Smooth muscle cell (in vitro differentiated cells): ENCODE results near the gene INPP5D. TPM values are rescaled to one million over a fixed set of nuclear protein-coding genes. Genes with fewer than 3 reads are reported as not detected.

Source experiments
- DNase-seq: peaks from one replicate; lab custom pipeline; 2025; ENCODE audit not compliant: unreplicated experiment; lab: John Stamatoyannopoulos, UW
- H2AFZ ChIP-seq: fragments of 200-600 bp; sonication (generic); 2 replicates; pipeline ENCODE4 v1.6.0; 2016; ENCODE audit warnings: antibody characterized with exemption, low read depth, mild to moderate bottlenecking
- H3F3A ChIP-seq: fragments of 200-600 bp; sonication (generic); 2 replicates; pipeline ENCODE4 v1.6.0; 2017; ENCODE audit warnings: antibody characterized with exemption, low read depth
- H3K27ac ChIP-seq: fragments of 200-600 bp; sonication (generic); 2 replicates; pipeline ENCODE4 v1.5.1; 2016; ENCODE audit warnings: low read depth, mild to moderate bottlenecking
- H3K27me3 ChIP-seq: fragments of 200-600 bp; sonication (generic); 2 replicates; pipeline ENCODE4 v1.6.1; 2016; ENCODE audit warnings: low read depth, mild to moderate bottlenecking
- H3K36me3 ChIP-seq: fragments of 200-600 bp; sonication (generic); 2 replicates; pipeline ENCODE4 v1.5.1; 2016; ENCODE audit warnings: low read depth
- H3K4me1 ChIP-seq: fragments of 200-600 bp; sonication (generic); 2 replicates; pipeline ENCODE4 v1.5.1; 2016; ENCODE audit warnings: low read depth
- H3K4me2 ChIP-seq: fragments of 200-600 bp; sonication (generic); 2 replicates; pipeline ENCODE4 v1.6.0; 2016; ENCODE audit warnings: mild to moderate bottlenecking
- H3K4me3 ChIP-seq: fragments of 200-600 bp; sonication (generic); 2 replicates; pipeline ENCODE4 v1.5.1; 2016; ENCODE audit warnings: mild to moderate bottlenecking
- H3K79me2 ChIP-seq: fragments of 200-600 bp; sonication (generic); 2 replicates; pipeline ENCODE4 v1.6.0; 2016; ENCODE audit warnings: low read depth, mild to moderate bottlenecking
- H3K9ac ChIP-seq: fragments of 200-600 bp; sonication (generic); 2 replicates; pipeline ENCODE4 v1.6.0; 2016; ENCODE audit warnings: low read depth
- H3K9me3 ChIP-seq: fragments of 200-600 bp; sonication (generic); replicated peaks from 2 replicates; pipeline ENCODE4 v1.5.1; 2016; ENCODE audit warnings: low read depth
- H4K20me1 ChIP-seq: fragments of 200-600 bp; sonication (generic); 2 replicates; pipeline ENCODE4 v1.6.0; 2016; ENCODE audit warnings: low read depth
- CTCF ChIP-seq: fragments of 200-600 bp; sonication (generic); IDR thresholded peaks from 2 replicates; pipeline ENCODE4 v1.5.1; 2017; ENCODE audit warnings: borderline replicate concordance, mild to moderate bottlenecking, antibody characterized with exemption; ENCODE audit not compliant: insufficient read depth, poor library complexity, severe bottlenecking
- WGBS: methylation state at CpG from one replicate; pipeline ENCODE4 v1.1.7; 2016; ENCODE audit warnings: low lambda C conversion rate; 5-methylcytosine and 5-hydroxymethylcytosine counted together
- polyA plus RNA-seq: library from polyadenylated mRNA; unstranded; fragments of >200 nt; fragmentation: Nextera tagmentation; extraction: Ambion mirVana; gene quantifications from 2 replicates; pipeline ENCODE4 v1.2.1, GENCODE V29; 2016
- total RNA-seq: library from RNA; depleted of rRNA; stranded (reverse); fragments of >200 nt; gene quantifications from 2 replicates; pipeline ENCODE4 v1.2.3, GENCODE V29; 2014

Gene INPP5D
- total and polyA plus RNA-seq, 2 experiments from 2014 or later, result 5.6 to 17.8 TPM

GRCh38 chr2:233076749-233077148 lies 16.6 kb downstream of the INPP5D start:
- Histone ChIP-seq H3K79me2 (no peaks in the 10 kb centered on the region), H4K20me1 (no peaks in the 10 kb centered on the region), H3K4me3 (no peak overlapping the region), H3K4me1 (no peaks in the 10 kb centered on the region), H3K9ac (no peak overlapping the region), H3K27me3 (no peaks in the 10 kb centered on the region), H3K9me3 (no peaks in the 10 kb centered on the region), H3K36me3 (no peaks in the 10 kb centered on the region), H3K4me2 (no peak overlapping the region), H3K27ac (no peak overlapping the region), H2AFZ (no peak overlapping the region), H3F3A (no peaks in the 10 kb centered on the region)
- TF ChIP-seq CTCF, result no peak
- DNase-seq, result no peak
- 87% methylated on average over 3 of the region's 3 CpGs for WGBS

GRCh38 chr2:233079473-233079877 lies 19.3 kb downstream of the INPP5D start:
- TF ChIP-seq CTCF, result no peak
- DNase-seq, result no peak
- H3K4me3 ChIP-seq, result no peak overlapping the region
- no peak overlapping the region for H3K27ac ChIP-seq
- no peak overlapping the region for H3K4me2 ChIP-seq
- no peak overlapping the region for H3K9ac ChIP-seq
- H3K79me2 ChIP-seq, result no peaks in the 10 kb centered on the region
- 87% methylated on average over 10 of the region's 10 CpGs for WGBS
- H3K36me3 ChIP-seq, result no peaks in the 10 kb centered on the region
- no peak overlapping the region for H2AFZ ChIP-seq
- H3K27me3 ChIP-seq, result no peaks in the 10 kb centered on the region
- H3K4me1 ChIP-seq, result peaks cover 3% of the 10 kb centered on the region
- H4K20me1 ChIP-seq, result no peaks in the 10 kb centered on the region
- no peaks in the 10 kb centered on the region for H3K9me3 ChIP-seq
- H3F3A ChIP-seq, result no peaks in the 10 kb centered on the region

GRCh38 chr2:233079953-233080835 lies 20.1 kb downstream of the INPP5D start:
- no peak overlapping the region for H3K4me3 ChIP-seq
- no peaks in the 10 kb centered on the region for H3K9me3 ChIP-seq
- 94% methylated on average over 20 of the region's 20 CpGs for WGBS
- H3K79me2 ChIP-seq, result no peaks in the 10 kb centered on the region
- no peaks in the 10 kb centered on the region for H3K36me3 ChIP-seq
- no peak overlapping the region for H2AFZ ChIP-seq
- H3K4me1 ChIP-seq, result peaks cover 8% of the 10 kb centered on the region
- TF ChIP-seq CTCF, result no peak
- H3F3A ChIP-seq, result no peaks in the 10 kb centered on the region
- no peaks in the 10 kb centered on the region for H4K20me1 ChIP-seq
- no peak for DNase-seq
- H3K27ac ChIP-seq, result no peak overlapping the region
- H3K9ac ChIP-seq, result no peak overlapping the region
- H3K27me3 ChIP-seq, result no peaks in the 10 kb centered on the region
- no peak overlapping the region for H3K4me2 ChIP-seq

GRCh38 chr2:233080836-233081229 lies 20.7 kb downstream of the INPP5D start:
- no peaks in the 10 kb centered on the region for H3K36me3 ChIP-seq
- no peak for TF ChIP-seq CTCF
- H3K27ac ChIP-seq, result no peak overlapping the region
- DNase-seq, result no peak
- no peak overlapping the region for H2AFZ ChIP-seq
- H3K4me3 ChIP-seq, result no peak overlapping the region
- no peaks in the 10 kb centered on the region for H3F3A ChIP-seq
- no peaks in the 10 kb centered on the region for H3K79me2 ChIP-seq
- no peak overlapping the region for H3K9ac ChIP-seq
- H3K4me2 ChIP-seq, result no peak overlapping the region
- WGBS, result 89% methylated on average over 11 of the region's 11 CpGs
- no peaks in the 10 kb centered on the region for H3K9me3 ChIP-seq
- no peaks in the 10 kb centered on the region for H4K20me1 ChIP-seq
- peaks cover 8% of the 10 kb centered on the region for H3K4me1 ChIP-seq
- no peaks in the 10 kb centered on the region for H3K27me3 ChIP-seq
